GM23338 (cell line): Measurements from ENCODE around the gene RNASEH2A. TPM values are rescaled to one million over a fixed set of nuclear protein-coding genes. Genes with fewer than 3 reads are reported as not detected.

Source experiments
- ATAC-seq: fragments of 200-7000 bp; cut with Tn5 transposase; 3 replicates; pipeline ENCODE4 v1.9.1; 2020
- DNase-seq: peaks from one replicate; pipeline ENCODE4 v3.0.0-alpha.2; 2015; ENCODE audit warnings: low spot score
- H2AFZ ChIP-seq: fragments of 200-600 bp; sonication (generic); 2 replicates; pipeline ENCODE4 v1.8.0; 2016; ENCODE audit warnings: antibody characterized with exemption, mild to moderate bottlenecking, moderate library complexity
- H3F3A ChIP-seq: fragments of 200-600 bp; sonication (generic); replicated peaks from 2 replicates; pipeline ENCODE4 v1.8.0; 2017; ENCODE audit warnings: antibody characterized with exemption, mixed run types, low read depth
- H3K27ac ChIP-seq: fragments of 200-600 bp; sonication (generic); 2 replicates; pipeline ENCODE4 v1.6.1; 2016; ENCODE audit warnings: low read depth
- H3K27me3 ChIP-seq: fragments of 200-600 bp; sonication (generic); 2 replicates; pipeline ENCODE4 v1.8.0; 2016; ENCODE audit warnings: mild to moderate bottlenecking, mixed run types, moderate library complexity; ENCODE audit not compliant: insufficient read depth
- H3K36me3 ChIP-seq: fragments of 200-600 bp; sonication (generic); 2 replicates; pipeline ENCODE4 v1.8.0; 2016; ENCODE audit warnings: mild to moderate bottlenecking; ENCODE audit not compliant: insufficient read depth
- H3K4me1 ChIP-seq: fragments of 200-600 bp; sonication (generic); 2 replicates; pipeline ENCODE4 v1.8.0; 2016; ENCODE audit warnings: mild to moderate bottlenecking, moderate library complexity; ENCODE audit not compliant: insufficient read depth
- H3K4me2 ChIP-seq: fragments of 200-600 bp; sonication (generic); 2 replicates; pipeline ENCODE4 v1.7.1; 2017; ENCODE audit warnings: mixed run types
- H3K4me3 ChIP-seq: fragments of 200-600 bp; sonication (generic); 2 replicates; pipeline ENCODE4 v1.6.1; 2016; ENCODE audit warnings: mixed run types
- H3K79me2 ChIP-seq: fragments of 200-600 bp; sonication (generic); replicated peaks from 2 replicates; pipeline ENCODE4 v1.8.0; 2017; ENCODE audit warnings: mild to moderate bottlenecking; ENCODE audit not compliant: insufficient read depth
- H3K9me2 ChIP-seq: fragments of 200-600 bp; sonication (generic); 2 replicates; pipeline ENCODE4 v1.8.0; 2017; ENCODE audit not compliant: insufficient read depth
- H4K20me1 ChIP-seq: fragments of 200-600 bp; sonication (generic); replicated peaks from 2 replicates; pipeline ENCODE4 v1.8.0; 2017; ENCODE audit warnings: mild to moderate bottlenecking; ENCODE audit not compliant: insufficient read depth
- H3K27ac Mint-ChIP-seq: 2 replicates; pipeline ENCODE4 v1.8.0; 2020; ENCODE audit warnings: inconsistent platforms, mild to moderate bottlenecking, moderate library complexity, mixed read lengths
- H3K27me3 Mint-ChIP-seq: 3 replicates; pipeline ENCODE4 v1.8.0; 2022; ENCODE audit warnings: low read depth, mild to moderate bottlenecking, moderate library complexity, mixed read lengths, inconsistent platforms; ENCODE audit not compliant: insufficient read depth, poor library complexity
- H3K36me3 Mint-ChIP-seq: 3 replicates; pipeline ENCODE4 v1.8.0; 2021; ENCODE audit warnings: low read depth, mild to moderate bottlenecking, inconsistent platforms, moderate library complexity, mixed read lengths
- H3K4me1 Mint-ChIP-seq: 3 replicates; pipeline ENCODE4 v1.8.0; 2020; ENCODE audit warnings: mild to moderate bottlenecking, inconsistent platforms, mixed read lengths
- H3K4me3 Mint-ChIP-seq: 3 replicates; pipeline ENCODE4 v1.8.0; 2021; ENCODE audit warnings: moderate library complexity, mild to moderate bottlenecking, inconsistent platforms, mixed read lengths
- H3K9me3 Mint-ChIP-seq: 3 replicates; pipeline ENCODE4 v1.8.0; 2020; ENCODE audit warnings: moderate library complexity, mild to moderate bottlenecking, inconsistent platforms, mixed read lengths
- CREB1 ChIP-seq: fragments of 250-450 bp; sonication (Bioruptor Pico); IDR thresholded peaks from 2 replicates; pipeline ENCODE4 v1.5.0; 2020; ENCODE audit warnings: low read depth, mild to moderate bottlenecking, moderate library complexity
- EZH2 ChIP-seq: fragments of 200-600 bp; sonication (generic); IDR thresholded peaks from one replicate; pipeline ENCODE4 v1.8.0; 2017; ENCODE audit warnings: antibody characterized with exemption, mild to moderate bottlenecking, low read depth; ENCODE audit not compliant: unreplicated experiment
- NANOG ChIP-seq: IDR thresholded peaks from 2 replicates; pipeline ENCODE4 v1.6.1; 2016; ENCODE audit warnings: antibody characterized with exemption, borderline replicate concordance
- STAT1 ChIP-seq: IDR thresholded peaks from one replicate; pipeline ENCODE4 v1.6.1; 2016; ENCODE audit warnings: antibody characterized with exemption; ENCODE audit not compliant: unreplicated experiment
- ZNF114 ChIP-seq: fragments of 250-450 bp; sonication (Bioruptor Pico); IDR thresholded peaks from 2 replicates; pipeline ENCODE4 v1.5.0; 2020; ENCODE audit warnings: mild to moderate bottlenecking, moderate library complexity
- ZNF331 ChIP-seq: fragments of 250-450 bp; sonication (Bioruptor Pico); IDR thresholded peaks from 2 replicates; pipeline ENCODE4 v1.5.0; 2020; ENCODE audit warnings: low read depth, mild to moderate bottlenecking, moderate library complexity
- polyA plus RNA-seq: library from polyadenylated mRNA; unstranded; fragments of >200 nt; fragmentation: Nextera tagmentation; extraction: Ambion mirVana; gene quantifications from 2 replicates; pipeline ENCODE4 v1.2.1, GENCODE V29; 2016
- total RNA-seq: library from RNA; depleted of rRNA; stranded (reverse); fragments of >200 nt; shearing (Covaris generic); gene quantifications from 2 replicates; pipeline ENCODE4 v1.2.3, GENCODE V29; 2014
- TF ChIP-seq, protein P1 (sequence below), 2 experiments: fragments of 200-600 bp in 1 of 2; sonication (generic) in 1 of 2; conservative IDR thresholded peaks; 2 replicates each; pipeline versions ENCODE4 v1.5.1 to v1.6.1; 2016 to 2017; ENCODE audit warnings: antibody characterized with exemption in 2 of 2, low read depth in 2 of 2, mild to moderate bottlenecking in 2 of 2, moderate library complexity in 1 of 2
- TF ChIP-seq, protein P2 (sequence below): IDR thresholded peaks from one replicate; pipeline ENCODE4 v1.6.1; 2018; ENCODE audit warnings: antibody characterized with exemption; ENCODE audit not compliant: unreplicated experiment

RNASEH2A gene
- total and polyA plus RNA-seq, 2 experiments from 2014 or later, result 39.4 to 68.2 TPM

DNA sequence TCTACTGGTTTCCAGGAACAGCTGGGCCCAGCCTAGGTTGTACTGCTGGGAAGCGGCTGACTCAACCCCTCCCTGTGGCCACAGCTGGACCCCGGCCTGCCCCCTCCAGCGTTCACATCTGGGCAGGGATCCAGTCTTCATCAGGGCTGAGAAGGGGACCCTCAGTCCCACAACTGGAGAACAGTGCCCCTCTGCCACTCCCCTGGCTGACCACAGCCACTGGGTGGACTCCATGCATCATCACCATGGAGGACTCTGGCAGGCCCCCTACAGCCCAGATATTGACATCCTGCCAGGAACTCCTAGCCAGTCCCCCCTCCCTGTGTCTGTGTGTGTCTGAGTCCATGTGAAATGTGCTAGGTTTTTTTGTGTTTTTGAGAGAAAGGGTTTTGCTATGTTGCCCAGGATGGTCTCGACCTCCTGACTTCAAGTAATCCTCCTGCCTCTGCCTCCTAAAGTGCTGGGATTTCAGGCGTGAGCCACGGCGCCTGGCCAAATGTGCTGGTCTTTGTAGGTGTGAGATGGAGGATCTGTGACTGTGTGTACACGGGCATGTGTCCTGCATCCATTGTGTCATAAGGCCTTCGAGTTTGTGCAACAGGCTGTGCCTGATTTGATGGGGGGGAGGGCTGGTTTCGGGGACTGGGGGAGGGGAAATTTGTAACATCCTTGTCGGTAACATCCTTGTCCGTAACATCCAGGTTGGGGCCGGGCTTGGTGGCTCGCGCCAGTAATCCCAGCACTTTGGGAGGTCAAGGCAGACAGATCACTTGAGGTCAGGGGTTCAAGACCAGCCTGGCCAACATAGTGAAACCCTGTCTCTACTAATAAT, 27.0 kb upstream of the RNASEH2A start:
- DNase-seq (peak; percentile 46), ATAC-seq (no peak)
- H4K20me1 ChIP-seq, result no peaks in the 10 kb centered on the region

DNA sequence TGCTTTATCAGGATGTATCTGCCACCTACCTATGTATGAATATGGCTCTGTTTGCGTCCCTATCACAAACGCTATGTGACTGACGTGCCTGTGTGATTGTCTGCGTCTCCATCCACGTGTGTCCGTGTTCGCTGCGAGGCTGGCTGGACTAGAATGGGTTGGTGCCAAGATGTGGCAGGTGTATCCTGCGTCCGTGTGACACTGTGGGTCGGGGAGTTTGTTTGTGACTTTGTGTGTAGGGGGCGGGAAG, 24.3 kb upstream of the RNASEH2A start:
- peak overlapping the region; percentile 68 for H3K4me3 Mint-ChIP-seq
- H3K9me3 Mint-ChIP-seq, result no peaks in the 10 kb centered on the region
- Histone ChIP-seq H3K36me3 (no peaks in the 10 kb centered on the region), H3F3A (peaks cover 31% of the 10 kb centered on the region), H3K79me2 (no peaks in the 10 kb centered on the region), H3K4me1 (peaks cover 22% of the 10 kb centered on the region), H3K4me3 (peak overlapping the region; percentile 68), H3K9me2 (no peaks in the 10 kb centered on the region), H4K20me1 (no peaks in the 10 kb centered on the region), H3K27me3 (no peaks in the 10 kb centered on the region), H3K27ac (no peak overlapping the region), H3K4me2 (peak overlapping the region; percentile 86), H2AFZ (no peak overlapping the region)
- DNase-seq (no peak), ATAC-seq (no peak)
- peaks cover 23% of the 10 kb centered on the region for H3K4me1 Mint-ChIP-seq
- peaks cover 9% of the 10 kb centered on the region for H3K27me3 Mint-ChIP-seq
- no peaks in the 10 kb centered on the region for H3K36me3 Mint-ChIP-seq
- H3K27ac Mint-ChIP-seq, result no peak overlapping the region; the same call in 1 of the 2 replicates
- no peak for TF ChIP-seq EZH2
- TF ChIP-seq, protein P1, sequence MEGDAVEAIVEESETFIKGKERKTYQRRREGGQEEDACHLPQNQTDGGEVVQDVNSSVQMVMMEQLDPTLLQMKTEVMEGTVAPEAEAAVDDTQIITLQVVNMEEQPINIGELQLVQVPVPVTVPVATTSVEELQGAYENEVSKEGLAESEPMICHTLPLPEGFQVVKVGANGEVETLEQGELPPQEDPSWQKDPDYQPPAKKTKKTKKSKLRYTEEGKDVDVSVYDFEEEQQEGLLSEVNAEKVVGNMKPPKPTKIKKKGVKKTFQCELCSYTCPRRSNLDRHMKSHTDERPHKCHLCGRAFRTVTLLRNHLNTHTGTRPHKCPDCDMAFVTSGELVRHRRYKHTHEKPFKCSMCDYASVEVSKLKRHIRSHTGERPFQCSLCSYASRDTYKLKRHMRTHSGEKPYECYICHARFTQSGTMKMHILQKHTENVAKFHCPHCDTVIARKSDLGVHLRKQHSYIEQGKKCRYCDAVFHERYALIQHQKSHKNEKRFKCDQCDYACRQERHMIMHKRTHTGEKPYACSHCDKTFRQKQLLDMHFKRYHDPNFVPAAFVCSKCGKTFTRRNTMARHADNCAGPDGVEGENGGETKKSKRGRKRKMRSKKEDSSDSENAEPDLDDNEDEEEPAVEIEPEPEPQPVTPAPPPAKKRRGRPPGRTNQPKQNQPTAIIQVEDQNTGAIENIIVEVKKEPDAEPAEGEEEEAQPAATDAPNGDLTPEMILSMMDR (conservative IDR thresholded peaks at IDR 0.05; ENCODE audit: low read depth in 2 of 2), result no peak
- no peak for TF ChIP-seq ZNF331
- TF ChIP-seq STAT1, result no peak
- TF ChIP-seq NANOG, result no peak
- no peak for TF ChIP-seq ZNF114 (CRISPR knock-in tag)
- TF ChIP-seq CREB1 (CRISPR knock-in tag), result no peak

More for the DNA sequence above, 27.0 kb upstream of the RNASEH2A start:
- peak overlapping the region; percentile 79 for H3K27ac ChIP-seq
- no peaks in the 10 kb centered on the region for H3K9me2 ChIP-seq
- H2AFZ ChIP-seq, result peak overlapping the region; percentile 19; the same call in 1 of the 2 replicates
- peak overlapping the region; percentile 83 for H3K4me3 ChIP-seq
- Mint-ChIP-seq H3K4me3 (peak overlapping the region; percentile 84), H3K27me3 (peaks cover 12% of the 10 kb centered on the region), H3K9me3 (no peaks in the 10 kb centered on the region), H3K4me1 (peaks cover 26% of the 10 kb centered on the region), H3K36me3 (peaks cover 5% of the 10 kb centered on the region), H3K27ac (no peak overlapping the region; the same call in 1 of the 2 replicates)
- H3K36me3 ChIP-seq, result 0 out of 2 replicates have a peak, but pooled peaks cover 2% of the 10 kb centered on the region
- H3K4me2 ChIP-seq, result peak overlapping the region; percentile 98
- TF ChIP-seq, protein P2, sequence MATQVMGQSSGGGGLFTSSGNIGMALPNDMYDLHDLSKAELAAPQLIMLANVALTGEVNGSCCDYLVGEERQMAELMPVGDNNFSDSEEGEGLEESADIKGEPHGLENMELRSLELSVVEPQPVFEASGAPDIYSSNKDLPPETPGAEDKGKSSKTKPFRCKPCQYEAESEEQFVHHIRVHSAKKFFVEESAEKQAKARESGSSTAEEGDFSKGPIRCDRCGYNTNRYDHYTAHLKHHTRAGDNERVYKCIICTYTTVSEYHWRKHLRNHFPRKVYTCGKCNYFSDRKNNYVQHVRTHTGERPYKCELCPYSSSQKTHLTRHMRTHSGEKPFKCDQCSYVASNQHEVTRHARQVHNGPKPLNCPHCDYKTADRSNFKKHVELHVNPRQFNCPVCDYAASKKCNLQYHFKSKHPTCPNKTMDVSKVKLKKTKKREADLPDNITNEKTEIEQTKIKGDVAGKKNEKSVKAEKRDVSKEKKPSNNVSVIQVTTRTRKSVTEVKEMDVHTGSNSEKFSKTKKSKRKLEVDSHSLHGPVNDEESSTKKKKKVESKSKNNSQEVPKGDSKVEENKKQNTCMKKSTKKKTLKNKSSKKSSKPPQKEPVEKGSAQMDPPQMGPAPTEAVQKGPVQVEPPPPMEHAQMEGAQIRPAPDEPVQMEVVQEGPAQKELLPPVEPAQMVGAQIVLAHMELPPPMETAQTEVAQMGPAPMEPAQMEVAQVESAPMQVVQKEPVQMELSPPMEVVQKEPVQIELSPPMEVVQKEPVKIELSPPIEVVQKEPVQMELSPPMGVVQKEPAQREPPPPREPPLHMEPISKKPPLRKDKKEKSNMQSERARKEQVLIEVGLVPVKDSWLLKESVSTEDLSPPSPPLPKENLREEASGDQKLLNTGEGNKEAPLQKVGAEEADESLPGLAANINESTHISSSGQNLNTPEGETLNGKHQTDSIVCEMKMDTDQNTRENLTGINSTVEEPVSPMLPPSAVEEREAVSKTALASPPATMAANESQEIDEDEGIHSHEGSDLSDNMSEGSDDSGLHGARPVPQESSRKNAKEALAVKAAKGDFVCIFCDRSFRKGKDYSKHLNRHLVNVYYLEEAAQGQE, result peak; percentile 5
- TF ChIP-seq STAT1, result no peak
- TF ChIP-seq, protein P1 (conservative IDR thresholded peaks at IDR 0.05; ENCODE audit: low read depth in 2 of 2), result peak; percentile 17 to 37; a peak in 3 of 4 replicates
- H3F3A ChIP-seq, result peaks cover 37% of the 10 kb centered on the region
- H3K27me3 ChIP-seq, result no peaks in the 10 kb centered on the region
- no peaks in the 10 kb centered on the region for H3K79me2 ChIP-seq
- peaks cover 25% of the 10 kb centered on the region for H3K4me1 ChIP-seq
